ENCODE data around the gene KRT33A. TPM values are rescaled to one million over a fixed set of nuclear protein-coding genes. Genes with fewer than 3 reads are reported as not detected.
"Not testable (repeated sequence)": the region's sequence is repeated elsewhere in the genome, so short reads cannot be mapped to it uniquely, and the experiment has no call there.

KRT33A gene
- total and polyA plus RNA-seq, 7 donors: not detected

DNA sequence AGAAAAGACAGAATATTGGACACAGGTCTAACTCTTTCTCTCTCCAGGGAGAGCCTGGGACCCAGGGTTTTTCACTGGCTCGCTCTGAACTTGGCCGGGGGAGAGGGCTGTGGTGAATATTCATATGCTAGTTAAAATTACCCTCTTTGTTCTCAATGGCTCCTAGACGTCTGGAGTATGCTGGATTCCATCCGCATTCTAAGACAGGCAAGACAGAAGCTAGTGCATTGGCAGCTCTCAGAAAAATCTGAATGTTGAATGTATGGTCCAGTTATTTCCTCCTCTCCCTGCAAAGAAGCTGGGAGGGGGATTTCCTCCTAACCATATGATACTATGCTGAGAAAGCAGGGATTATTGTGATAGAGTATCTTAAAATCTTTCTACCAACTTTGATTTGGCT, 37.0 kb upstream of the KRT33A start:
- Histone ChIP-seq H3K9me3 (peaks cover 0 to 6% (median 2%) of the 10 kb centered on the region in 4 donors), H3K27ac (no peak overlapping the region), H3K36me3 (no peaks in the 10 kb centered on the region), H3K4me3 (no peak overlapping the region), H3K27me3 (no peaks in the 10 kb centered on the region), H3K4me1 (no peaks in the 10 kb centered on the region)
- DNase-seq: no peak
- TF ChIP-seq POLR2A (IDR thresholded peaks at IDR 0.05): no peak
- TF ChIP-seq, protein P1, sequence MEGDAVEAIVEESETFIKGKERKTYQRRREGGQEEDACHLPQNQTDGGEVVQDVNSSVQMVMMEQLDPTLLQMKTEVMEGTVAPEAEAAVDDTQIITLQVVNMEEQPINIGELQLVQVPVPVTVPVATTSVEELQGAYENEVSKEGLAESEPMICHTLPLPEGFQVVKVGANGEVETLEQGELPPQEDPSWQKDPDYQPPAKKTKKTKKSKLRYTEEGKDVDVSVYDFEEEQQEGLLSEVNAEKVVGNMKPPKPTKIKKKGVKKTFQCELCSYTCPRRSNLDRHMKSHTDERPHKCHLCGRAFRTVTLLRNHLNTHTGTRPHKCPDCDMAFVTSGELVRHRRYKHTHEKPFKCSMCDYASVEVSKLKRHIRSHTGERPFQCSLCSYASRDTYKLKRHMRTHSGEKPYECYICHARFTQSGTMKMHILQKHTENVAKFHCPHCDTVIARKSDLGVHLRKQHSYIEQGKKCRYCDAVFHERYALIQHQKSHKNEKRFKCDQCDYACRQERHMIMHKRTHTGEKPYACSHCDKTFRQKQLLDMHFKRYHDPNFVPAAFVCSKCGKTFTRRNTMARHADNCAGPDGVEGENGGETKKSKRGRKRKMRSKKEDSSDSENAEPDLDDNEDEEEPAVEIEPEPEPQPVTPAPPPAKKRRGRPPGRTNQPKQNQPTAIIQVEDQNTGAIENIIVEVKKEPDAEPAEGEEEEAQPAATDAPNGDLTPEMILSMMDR (IDR thresholded peaks at IDR 0.05): no peak
- intact Hi-C loops (cut with DNase I): no loop called here
- 78 to 85% methylated on average over 4 of the region's 4 CpGs for WGBS, 2 donors

DNA sequence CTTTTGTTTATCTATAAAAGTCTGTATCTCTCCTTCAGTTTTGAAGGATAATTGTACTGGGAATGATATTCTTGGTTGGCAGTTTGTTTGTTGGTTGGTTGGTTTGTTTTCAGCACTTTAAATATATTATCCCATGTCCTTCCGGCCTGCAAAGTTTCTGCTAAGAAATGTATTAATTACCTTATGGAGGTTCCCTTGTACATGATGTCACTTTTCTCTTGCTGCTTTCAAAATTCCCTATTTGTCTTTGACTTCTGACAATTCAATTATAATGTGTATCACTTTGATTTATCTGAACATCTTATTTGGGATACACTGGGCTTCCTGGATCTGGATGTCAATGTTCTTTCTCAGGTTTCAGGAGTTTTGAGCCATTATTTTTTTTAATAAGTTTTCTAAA, 35.6 kb upstream of the KRT33A start:
- 94 to 100% methylated on average over 1 of the region's 1 CpG for WGBS, 2 donors
- intact Hi-C loops (cut with DNase I): no loop called here

DNA sequence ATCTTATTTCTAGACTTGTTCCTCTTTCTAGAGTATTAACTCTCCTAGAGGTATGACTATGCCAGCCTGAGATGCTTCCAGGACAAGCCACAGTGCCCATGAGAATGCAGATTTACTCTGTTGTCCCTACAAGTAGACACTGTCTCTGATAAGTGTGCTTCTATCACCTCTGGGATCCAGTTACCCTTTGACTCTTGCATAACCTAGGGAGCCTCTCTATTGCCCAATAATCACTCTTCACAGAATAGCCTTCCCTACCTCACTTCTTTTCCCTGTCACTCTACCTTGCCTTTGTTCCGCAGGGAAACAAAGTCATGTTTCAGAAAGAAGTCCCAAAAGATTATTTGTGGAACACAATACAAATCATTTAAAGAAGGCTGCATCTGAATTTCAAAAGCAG, 33.1 kb upstream of the KRT33A start:
- WGBS, 2 donors: 91 to 95% methylated on average over 1 of the region's 1 CpG
- Histone ChIP-seq H3K9me3 (peaks cover 0 to 6% (median 2%) of the 10 kb centered on the region in 4 donors), H3K27ac (no peak overlapping the region), H3K36me3 (no peaks in the 10 kb centered on the region), H3K4me3 (no peak overlapping the region), H3K4me1 (no peaks in the 10 kb centered on the region), H3K27me3 (no peaks in the 10 kb centered on the region)
- TF ChIP-seq, protein P1 (IDR thresholded peaks at IDR 0.05): no peak
- DNase-seq: no peak
- intact Hi-C loops (cut with DNase I): no loop called here

More for the DNA sequence above, 35.6 kb upstream of the KRT33A start:
- Histone ChIP-seq H3K36me3 (no peaks in the 10 kb centered on the region), H3K4me1 (no peaks in the 10 kb centered on the region), H3K4me3 (no peak overlapping the region), H3K27me3 (no peaks in the 10 kb centered on the region), H3K9me3 (peaks cover 0 to 6% (median 2%) of the 10 kb centered on the region in 4 donors), H3K27ac (no peak overlapping the region)
- TF ChIP-seq POLR2A (IDR thresholded peaks at IDR 0.05) (no peak), POLR2AphosphoS5 (IDR thresholded peaks at IDR 0.05) (no peak), EP300 (IDR thresholded peaks at IDR 0.05) (no peak)
- TF ChIP-seq, protein P1 (IDR thresholded peaks at IDR 0.05): no peak
- DNase-seq: no peak

DNA sequence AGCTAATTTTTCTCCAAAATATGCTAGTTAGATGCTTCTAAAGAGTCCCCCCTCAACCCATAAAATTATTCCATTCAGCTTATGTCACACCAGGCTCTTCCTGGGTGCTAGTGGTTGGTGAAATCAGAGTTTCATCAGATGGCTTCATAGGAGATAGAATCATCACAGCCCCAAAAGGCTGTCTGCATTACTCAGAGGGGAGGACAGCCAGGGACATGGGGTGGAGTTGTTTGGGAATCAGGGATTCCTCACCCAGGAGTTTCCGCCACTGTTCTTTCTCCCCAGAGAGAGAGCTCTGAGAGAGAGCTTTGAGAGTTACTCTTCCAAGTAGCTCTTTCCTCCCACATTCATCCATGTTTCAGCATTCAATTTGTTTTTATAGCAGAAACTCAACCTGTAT, 31.8 kb upstream of the KRT33A start:
- Histone ChIP-seq H3K4me3 (no peak overlapping the region), H3K4me1 (no peaks in the 10 kb centered on the region), H3K27ac (no peak overlapping the region), H3K27me3 (no peaks in the 10 kb centered on the region), H3K36me3 (no peaks in the 10 kb centered on the region), H3K9me3 (peaks cover 0 to 6% (median 2%) of the 10 kb centered on the region in 4 donors)
- TF ChIP-seq POLR2AphosphoS5 (IDR thresholded peaks at IDR 0.05) (no peak), EP300 (IDR thresholded peaks at IDR 0.05) (no peak), POLR2A (IDR thresholded peaks at IDR 0.05) (no peak)
- TF ChIP-seq, protein P1 (IDR thresholded peaks at IDR 0.05): no peak
- intact Hi-C loops (cut with DNase I): no loop called here
- WGBS, 2 donors: 94 to 100% methylated on average over 1 of the region's 1 CpG
- no peak for DNase-seq

DNA sequence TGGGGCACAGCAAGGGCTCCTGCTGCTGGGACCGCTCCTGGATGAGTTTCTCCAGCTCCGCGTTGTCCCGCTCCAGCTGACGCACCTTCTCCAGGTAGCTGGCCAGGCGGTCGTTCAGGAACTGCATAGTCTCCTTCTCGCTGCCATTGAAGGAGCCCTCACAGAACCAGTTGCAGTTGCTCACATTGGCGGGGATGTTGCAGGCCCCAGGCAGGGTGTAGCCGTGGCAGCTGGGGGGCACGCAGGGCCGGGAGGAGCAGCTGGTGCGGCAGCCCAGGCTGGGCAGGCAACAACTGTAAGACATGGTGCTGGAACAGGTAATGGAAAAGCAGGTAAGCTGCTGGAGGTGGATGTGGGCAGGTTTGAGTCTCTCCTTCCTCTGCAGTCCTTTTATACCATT, 31.3 kb upstream of the KRT33A start, which contains the start of gene KRT34:
KRT34 (minus strand) TSS at position 364 of the 400 bp plus-strand sequence; CDS start at position 304, 60 bp downstream.
- whole genome bisulfite sequencing, 2 donors: 89 to 92% methylated on average over 13 of the region's 13 CpGs
- DNase-seq; H3K9me3 ChIP-seq; H3K36me3 ChIP-seq; H3K27ac ChIP-seq; intact Hi-C loops (cut with DNase I); H3K4me3 ChIP-seq; H3K4me1 ChIP-seq; H3K27me3 ChIP-seq: not testable (repeated sequence)

DNA sequence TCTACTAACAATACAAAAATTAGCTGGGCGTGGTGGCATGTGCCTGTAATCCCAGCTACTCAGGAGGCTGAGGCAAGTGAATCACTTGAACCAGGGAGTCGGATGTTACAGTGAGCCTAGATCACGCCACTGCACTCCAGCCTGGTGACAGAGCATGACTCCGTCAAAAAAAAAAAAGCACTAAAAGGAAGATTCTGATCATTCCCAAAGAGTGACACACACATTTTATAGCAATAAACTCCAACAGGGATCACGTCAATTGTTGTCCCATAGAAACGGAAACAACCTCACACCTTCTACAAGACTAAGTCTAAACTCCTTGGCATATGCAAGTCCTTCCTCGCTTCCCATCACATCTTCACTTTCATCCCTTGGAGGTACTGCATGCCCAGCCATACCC, 29.5 kb upstream of the KRT33A start:
- WGBS, 2 donors: 84 to 89% methylated on average over 7 of the region's 7 CpGs
- H3K36me3 ChIP-seq; H3K4me3 ChIP-seq; intact Hi-C loops (cut with DNase I); H3K27ac ChIP-seq; H3K4me1 ChIP-seq; H3K27me3 ChIP-seq; H3K9me3 ChIP-seq; DNase-seq: not testable (repeated sequence)
